GM23338 (cell line): ENCODE results near the gene HRH3. TPM values are rescaled to one million over a fixed set of nuclear protein-coding genes. Genes with fewer than 3 reads are reported as not detected.

Experiments
- ATAC-seq: fragments of 200-7000 bp; cut with Tn5 transposase; 3 replicates; pipeline ENCODE4 v1.9.1; 2020
- DNase-seq: peaks from one replicate; pipeline ENCODE4 v3.0.0-alpha.2; 2015; ENCODE audit warnings: low spot score
- H2AFZ ChIP-seq: fragments of 200-600 bp; sonication (generic); 2 replicates; pipeline ENCODE4 v1.8.0; 2016; ENCODE audit warnings: antibody characterized with exemption, mild to moderate bottlenecking, moderate library complexity
- H3F3A ChIP-seq: fragments of 200-600 bp; sonication (generic); replicated peaks from 2 replicates; pipeline ENCODE4 v1.8.0; 2017; ENCODE audit warnings: antibody characterized with exemption, mixed run types, low read depth
- H3K27ac ChIP-seq: fragments of 200-600 bp; sonication (generic); 2 replicates; pipeline ENCODE4 v1.6.1; 2016; ENCODE audit warnings: low read depth
- H3K27me3 ChIP-seq: fragments of 200-600 bp; sonication (generic); 2 replicates; pipeline ENCODE4 v1.8.0; 2016; ENCODE audit warnings: mild to moderate bottlenecking, mixed run types, moderate library complexity; ENCODE audit not compliant: insufficient read depth
- H3K36me3 ChIP-seq: fragments of 200-600 bp; sonication (generic); 2 replicates; pipeline ENCODE4 v1.8.0; 2016; ENCODE audit warnings: mild to moderate bottlenecking; ENCODE audit not compliant: insufficient read depth
- H3K4me1 ChIP-seq: fragments of 200-600 bp; sonication (generic); 2 replicates; pipeline ENCODE4 v1.8.0; 2016; ENCODE audit warnings: mild to moderate bottlenecking, moderate library complexity; ENCODE audit not compliant: insufficient read depth
- H3K4me2 ChIP-seq: fragments of 200-600 bp; sonication (generic); 2 replicates; pipeline ENCODE4 v1.7.1; 2017; ENCODE audit warnings: mixed run types
- H3K4me3 ChIP-seq: fragments of 200-600 bp; sonication (generic); 2 replicates; pipeline ENCODE4 v1.6.1; 2016; ENCODE audit warnings: mixed run types
- H3K79me2 ChIP-seq: fragments of 200-600 bp; sonication (generic); replicated peaks from 2 replicates; pipeline ENCODE4 v1.8.0; 2017; ENCODE audit warnings: mild to moderate bottlenecking; ENCODE audit not compliant: insufficient read depth
- H3K9me2 ChIP-seq: fragments of 200-600 bp; sonication (generic); 2 replicates; pipeline ENCODE4 v1.8.0; 2017; ENCODE audit not compliant: insufficient read depth
- H4K20me1 ChIP-seq: fragments of 200-600 bp; sonication (generic); replicated peaks from 2 replicates; pipeline ENCODE4 v1.8.0; 2017; ENCODE audit warnings: mild to moderate bottlenecking; ENCODE audit not compliant: insufficient read depth
- H3K27ac Mint-ChIP-seq: 2 replicates; pipeline ENCODE4 v1.8.0; 2020; ENCODE audit warnings: inconsistent platforms, mild to moderate bottlenecking, moderate library complexity, mixed read lengths
- H3K27me3 Mint-ChIP-seq: 3 replicates; pipeline ENCODE4 v1.8.0; 2022; ENCODE audit warnings: low read depth, mild to moderate bottlenecking, moderate library complexity, mixed read lengths, inconsistent platforms; ENCODE audit not compliant: insufficient read depth, poor library complexity
- H3K36me3 Mint-ChIP-seq: 3 replicates; pipeline ENCODE4 v1.8.0; 2021; ENCODE audit warnings: low read depth, mild to moderate bottlenecking, inconsistent platforms, moderate library complexity, mixed read lengths
- H3K4me1 Mint-ChIP-seq: 3 replicates; pipeline ENCODE4 v1.8.0; 2020; ENCODE audit warnings: mild to moderate bottlenecking, inconsistent platforms, mixed read lengths
- H3K4me3 Mint-ChIP-seq: 3 replicates; pipeline ENCODE4 v1.8.0; 2021; ENCODE audit warnings: moderate library complexity, mild to moderate bottlenecking, inconsistent platforms, mixed read lengths
- H3K9me3 Mint-ChIP-seq: 3 replicates; pipeline ENCODE4 v1.8.0; 2020; ENCODE audit warnings: moderate library complexity, mild to moderate bottlenecking, inconsistent platforms, mixed read lengths
- CREB1 ChIP-seq: fragments of 250-450 bp; sonication (Bioruptor Pico); IDR thresholded peaks from 2 replicates; pipeline ENCODE4 v1.5.0; 2020; ENCODE audit warnings: low read depth, mild to moderate bottlenecking, moderate library complexity
- CTCF ChIP-seq, 2 experiments: fragments of 200-600 bp in 1 of 2; sonication (generic) in 1 of 2; conservative IDR thresholded peaks; 2 replicates each; pipeline versions ENCODE4 v1.5.1 to v1.6.1; 2016 to 2017; ENCODE audit warnings: antibody characterized with exemption in 2 of 2, low read depth in 2 of 2, mild to moderate bottlenecking in 2 of 2, moderate library complexity in 1 of 2
- ETS1 ChIP-seq: IDR thresholded peaks from 2 replicates; pipeline ENCODE4 v1.6.1; 2016; ENCODE audit warnings: antibody characterized with exemption
- EZH2 ChIP-seq: fragments of 200-600 bp; sonication (generic); IDR thresholded peaks from one replicate; pipeline ENCODE4 v1.8.0; 2017; ENCODE audit warnings: antibody characterized with exemption, mild to moderate bottlenecking, low read depth; ENCODE audit not compliant: unreplicated experiment
- EZH2phosphoT487 ChIP-seq: fragments of 200-600 bp; sonication (generic); IDR thresholded peaks from one replicate; pipeline ENCODE4 v1.8.1; 2018; ENCODE audit warnings: antibody characterized with exemption; ENCODE audit not compliant: unreplicated experiment
- JUNB ChIP-seq: IDR thresholded peaks from one replicate; pipeline ENCODE4 v1.6.1; 2016; ENCODE audit warnings: antibody characterized with exemption; ENCODE audit not compliant: unreplicated experiment
- POLR2AphosphoS5 ChIP-seq: IDR thresholded peaks from 2 replicates; pipeline ENCODE4 v1.6.1; 2016; ENCODE audit warnings: antibody characterized with exemption, low read depth
- STAT1 ChIP-seq: IDR thresholded peaks from one replicate; pipeline ENCODE4 v1.6.1; 2016; ENCODE audit warnings: antibody characterized with exemption; ENCODE audit not compliant: unreplicated experiment
- ZNF114 ChIP-seq: fragments of 250-450 bp; sonication (Bioruptor Pico); IDR thresholded peaks from 2 replicates; pipeline ENCODE4 v1.5.0; 2020; ENCODE audit warnings: mild to moderate bottlenecking, moderate library complexity
- ZNF331 ChIP-seq: fragments of 250-450 bp; sonication (Bioruptor Pico); IDR thresholded peaks from 2 replicates; pipeline ENCODE4 v1.5.0; 2020; ENCODE audit warnings: low read depth, mild to moderate bottlenecking, moderate library complexity
- polyA plus RNA-seq: library from polyadenylated mRNA; unstranded; fragments of >200 nt; fragmentation: Nextera tagmentation; extraction: Ambion mirVana; gene quantifications from 2 replicates; pipeline ENCODE4 v1.2.1, GENCODE V29; 2016
- total RNA-seq: library from RNA; depleted of rRNA; stranded (reverse); fragments of >200 nt; shearing (Covaris generic); gene quantifications from 2 replicates; pipeline ENCODE4 v1.2.3, GENCODE V29; 2014
- TF ChIP-seq, protein P1 (sequence below): fragments of 250-450 bp; sonication (Bioruptor Pico); IDR thresholded peaks from 2 replicates; pipeline ENCODE4 v1.5.0; 2020; ENCODE audit warnings: mild to moderate bottlenecking, moderate library complexity
- TF ChIP-seq, protein P2 (sequence below): IDR thresholded peaks from one replicate; pipeline ENCODE4 v1.6.1; 2018; ENCODE audit warnings: antibody characterized with exemption; ENCODE audit not compliant: unreplicated experiment

Gene HRH3
- total and polyA plus RNA-seq, 2 experiments from 2014 or later: 1.5 to 5.2 TPM

- Mint-ChIP-seq H3K4me1 (peaks cover 8% of the 10 kb centered on the region), H3K27ac (0 out of 2 replicates have a peak overlapping the region, but pooled peaks have one; percentile 2), H3K4me3 (no peak overlapping the region), H3K9me3 (no peaks in the 10 kb centered on the region), H3K27me3 (peaks cover 10% of the 10 kb centered on the region), H3K36me3 (no peaks in the 10 kb centered on the region; the same call in 2 of the 3 replicates)
- no peak overlapping the region for H2AFZ ChIP-seq
- H3K79me2 ChIP-seq: peaks cover 60% of the 10 kb centered on the region
- H3K4me2 ChIP-seq: no peak overlapping the region
- 0 out of 2 replicates have a peak overlapping the region, but pooled peaks have one; percentile 15 for H3K27ac ChIP-seq
- H3F3A ChIP-seq: peaks cover 7% of the 10 kb centered on the region; the same call in 1 of the 2 replicates
- TF ChIP-seq, protein P1, sequence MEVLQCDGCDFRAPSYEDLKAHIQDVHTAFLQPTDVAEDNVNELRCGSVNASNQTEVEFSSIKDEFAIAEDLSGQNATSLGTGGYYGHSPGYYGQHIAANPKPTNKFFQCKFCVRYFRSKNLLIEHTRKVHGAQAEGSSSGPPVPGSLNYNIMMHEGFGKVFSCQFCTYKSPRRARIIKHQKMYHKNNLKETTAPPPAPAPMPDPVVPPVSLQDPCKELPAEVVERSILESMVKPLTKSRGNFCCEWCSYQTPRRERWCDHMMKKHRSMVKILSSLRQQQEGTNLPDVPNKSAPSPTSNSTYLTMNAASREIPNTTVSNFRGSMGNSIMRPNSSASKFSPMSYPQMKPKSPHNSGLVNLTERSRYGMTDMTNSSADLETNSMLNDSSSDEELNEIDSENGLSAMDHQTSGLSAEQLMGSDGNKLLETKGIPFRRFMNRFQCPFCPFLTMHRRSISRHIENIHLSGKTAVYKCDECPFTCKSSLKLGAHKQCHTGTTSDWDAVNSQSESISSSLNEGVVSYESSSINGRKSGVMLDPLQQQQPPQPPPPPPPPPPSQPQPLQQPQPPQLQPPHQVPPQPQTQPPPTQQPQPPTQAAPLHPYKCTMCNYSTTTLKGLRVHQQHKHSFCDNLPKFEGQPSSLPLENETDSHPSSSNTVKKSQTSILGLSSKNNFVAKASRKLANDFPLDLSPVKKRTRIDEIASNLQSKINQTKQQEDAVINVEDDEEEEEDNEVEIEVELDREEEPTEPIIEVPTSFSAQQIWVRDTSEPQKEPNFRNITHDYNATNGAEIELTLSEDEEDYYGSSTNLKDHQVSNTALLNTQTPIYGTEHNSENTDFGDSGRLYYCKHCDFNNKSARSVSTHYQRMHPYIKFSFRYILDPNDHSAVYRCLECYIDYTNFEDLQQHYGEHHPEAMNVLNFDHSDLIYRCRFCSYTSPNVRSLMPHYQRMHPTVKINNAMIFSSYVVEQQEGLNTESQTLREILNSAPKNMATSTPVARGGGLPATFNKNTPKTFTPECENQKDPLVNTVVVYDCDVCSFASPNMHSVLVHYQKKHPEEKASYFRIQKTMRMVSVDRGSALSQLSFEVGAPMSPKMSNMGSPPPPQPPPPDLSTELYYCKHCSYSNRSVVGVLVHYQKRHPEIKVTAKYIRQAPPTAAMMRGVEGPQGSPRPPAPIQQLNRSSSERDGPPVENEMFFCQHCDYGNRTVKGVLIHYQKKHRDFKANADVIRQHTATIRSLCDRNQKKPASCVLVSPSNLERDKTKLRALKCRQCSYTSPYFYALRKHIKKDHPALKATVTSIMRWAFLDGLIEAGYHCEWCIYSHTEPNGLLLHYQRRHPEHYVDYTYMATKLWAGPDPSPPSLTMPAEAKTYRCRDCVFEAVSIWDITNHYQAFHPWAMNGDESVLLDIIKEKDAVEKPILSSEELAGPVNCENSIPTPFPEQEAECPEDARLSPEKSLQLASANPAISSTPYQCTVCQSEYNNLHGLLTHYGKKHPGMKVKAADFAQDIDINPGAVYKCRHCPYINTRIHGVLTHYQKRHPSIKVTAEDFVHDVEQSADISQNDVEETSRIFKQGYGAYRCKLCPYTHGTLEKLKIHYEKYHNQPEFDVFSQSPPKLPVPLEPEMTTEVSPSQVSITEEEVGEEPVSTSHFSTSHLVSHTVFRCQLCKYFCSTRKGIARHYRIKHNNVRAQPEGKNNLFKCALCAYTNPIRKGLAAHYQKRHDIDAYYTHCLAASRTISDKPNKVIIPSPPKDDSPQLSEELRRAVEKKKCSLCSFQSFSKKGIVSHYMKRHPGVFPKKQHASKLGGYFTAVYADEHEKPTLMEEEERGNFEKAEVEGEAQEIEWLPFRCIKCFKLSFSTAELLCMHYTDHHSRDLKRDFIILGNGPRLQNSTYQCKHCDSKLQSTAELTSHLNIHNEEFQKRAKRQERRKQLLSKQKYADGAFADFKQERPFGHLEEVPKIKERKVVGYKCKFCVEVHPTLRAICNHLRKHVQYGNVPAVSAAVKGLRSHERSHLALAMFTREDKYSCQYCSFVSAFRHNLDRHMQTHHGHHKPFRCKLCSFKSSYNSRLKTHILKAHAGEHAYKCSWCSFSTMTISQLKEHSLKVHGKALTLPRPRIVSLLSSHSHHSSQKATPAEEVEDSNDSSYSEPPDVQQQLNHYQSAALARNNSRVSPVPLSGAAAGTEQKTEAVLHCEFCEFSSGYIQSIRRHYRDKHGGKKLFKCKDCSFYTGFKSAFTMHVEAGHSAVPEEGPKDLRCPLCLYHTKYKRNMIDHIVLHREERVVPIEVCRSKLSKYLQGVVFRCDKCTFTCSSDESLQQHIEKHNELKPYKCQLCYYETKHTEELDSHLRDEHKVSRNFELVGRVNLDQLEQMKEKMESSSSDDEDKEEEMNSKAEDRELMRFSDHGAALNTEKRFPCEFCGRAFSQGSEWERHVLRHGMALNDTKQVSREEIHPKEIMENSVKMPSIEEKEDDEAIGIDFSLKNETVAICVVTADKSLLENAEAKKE (CRISPR knock-in tag): no peak
- TF ChIP-seq EZH2phosphoT487: no peak
- TF ChIP-seq ZNF114 (CRISPR knock-in tag): no peak
- TF ChIP-seq JUNB: no peak
- TF ChIP-seq CTCF (conservative IDR thresholded peaks at IDR 0.05; ENCODE audit: low read depth in 2 of 2): no peak
- no peak for TF ChIP-seq STAT1
- no peak for TF ChIP-seq EZH2
- TF ChIP-seq POLR2AphosphoS5: no peak
- no peak for TF ChIP-seq CREB1
- TF ChIP-seq ZNF331 (CRISPR knock-in tag): no peak
- TF ChIP-seq ETS1: no peak
- TF ChIP-seq, protein P2, sequence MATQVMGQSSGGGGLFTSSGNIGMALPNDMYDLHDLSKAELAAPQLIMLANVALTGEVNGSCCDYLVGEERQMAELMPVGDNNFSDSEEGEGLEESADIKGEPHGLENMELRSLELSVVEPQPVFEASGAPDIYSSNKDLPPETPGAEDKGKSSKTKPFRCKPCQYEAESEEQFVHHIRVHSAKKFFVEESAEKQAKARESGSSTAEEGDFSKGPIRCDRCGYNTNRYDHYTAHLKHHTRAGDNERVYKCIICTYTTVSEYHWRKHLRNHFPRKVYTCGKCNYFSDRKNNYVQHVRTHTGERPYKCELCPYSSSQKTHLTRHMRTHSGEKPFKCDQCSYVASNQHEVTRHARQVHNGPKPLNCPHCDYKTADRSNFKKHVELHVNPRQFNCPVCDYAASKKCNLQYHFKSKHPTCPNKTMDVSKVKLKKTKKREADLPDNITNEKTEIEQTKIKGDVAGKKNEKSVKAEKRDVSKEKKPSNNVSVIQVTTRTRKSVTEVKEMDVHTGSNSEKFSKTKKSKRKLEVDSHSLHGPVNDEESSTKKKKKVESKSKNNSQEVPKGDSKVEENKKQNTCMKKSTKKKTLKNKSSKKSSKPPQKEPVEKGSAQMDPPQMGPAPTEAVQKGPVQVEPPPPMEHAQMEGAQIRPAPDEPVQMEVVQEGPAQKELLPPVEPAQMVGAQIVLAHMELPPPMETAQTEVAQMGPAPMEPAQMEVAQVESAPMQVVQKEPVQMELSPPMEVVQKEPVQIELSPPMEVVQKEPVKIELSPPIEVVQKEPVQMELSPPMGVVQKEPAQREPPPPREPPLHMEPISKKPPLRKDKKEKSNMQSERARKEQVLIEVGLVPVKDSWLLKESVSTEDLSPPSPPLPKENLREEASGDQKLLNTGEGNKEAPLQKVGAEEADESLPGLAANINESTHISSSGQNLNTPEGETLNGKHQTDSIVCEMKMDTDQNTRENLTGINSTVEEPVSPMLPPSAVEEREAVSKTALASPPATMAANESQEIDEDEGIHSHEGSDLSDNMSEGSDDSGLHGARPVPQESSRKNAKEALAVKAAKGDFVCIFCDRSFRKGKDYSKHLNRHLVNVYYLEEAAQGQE: no peak
- no peaks in the 10 kb centered on the region for H3K36me3 ChIP-seq
- DNase-seq (no peak), ATAC-seq (no peak)
- H3K4me1 ChIP-seq: peaks cover 7% of the 10 kb centered on the region; the same call in 1 of the 2 replicates
- H4K20me1 ChIP-seq: peaks cover 14% of the 10 kb centered on the region
- H3K27me3 ChIP-seq: no peaks in the 10 kb centered on the region
- H3K4me3 ChIP-seq: no peak overlapping the region
- no peaks in the 10 kb centered on the region for H3K9me2 ChIP-seq
Observed at GRCh38 chr20:62186887-62187866, 32.9 kb downstream of the HRH3 start.
